AG10803 (cell line): Measurements from ENCODE around the gene SLC13A2.

ENCODE experiments used
- DNase-seq: peaks from one replicate; pipeline ENCODE4 v3.0.0; 2010; ENCODE audit warnings: low read depth
- H3K4me3 ChIP-seq: 2 replicates; pipeline ENCODE4 v1.5.1; 2011; ENCODE audit warnings: mild to moderate bottlenecking, low read length, control low read depth
- CTCF ChIP-seq: conservative IDR thresholded peaks from 2 replicates; pipeline ENCODE4 v1.5.1; 2011; ENCODE audit warnings: mild to moderate bottlenecking, low read length, control low read depth, inconsistent platforms

Gene SLC13A2

GRCh38 chr17:28499684-28500357 lies 26.4 kb downstream of the SLC13A2 start:
- DNase-seq: no peak
- H3K4me3 ChIP-seq: no peak overlapping the region
- TF ChIP-seq CTCF: no peak

- no peak for TF ChIP-seq CTCF
- no peak for DNase-seq
- H3K4me3 ChIP-seq: no peak overlapping the region
Observed at GRCh38 chr17:28500712-28501379, 27.4 kb downstream of the SLC13A2 start.

- TF ChIP-seq CTCF: no peak
- H3K4me3 ChIP-seq: no peak overlapping the region
Observed at GRCh38 chr17:28501421-28502284, 28.2 kb downstream of the SLC13A2 start.

GRCh38 chr17:28503420-28503819 lies 30.0 kb downstream of the SLC13A2 start:
- TF ChIP-seq CTCF: no peak
- H3K4me3 ChIP-seq: no peak overlapping the region
- no peak for DNase-seq

More at GRCh38 chr17:28501421-28502284, 28.2 kb downstream of the SLC13A2 start:
- DNase-seq: no peak

GRCh38 chr17:28505986-28506665 lies 32.7 kb downstream of the SLC13A2 start, which contains the start of gene FOXN1:
Gene FOXN1, plus strand, starts transcription at chr17:28506348. Its CDS starts 17,622 bp downstream, at chr17:28523970.
- H3K4me3 ChIP-seq: no peak within 1 kb of the TSS
- no peak for TF ChIP-seq CTCF
- no peak for DNase-seq

- H3K4me3 ChIP-seq: no peak overlapping the region
- no peak for TF ChIP-seq CTCF
- no peak for DNase-seq
Observed at GRCh38 chr17:28506763-28507487, 33.5 kb downstream of the SLC13A2 start.
